Measurements from ENCODE around the gene GNAZ.

Gene GNAZ

GRCh38 chr22:23061471-23062280, 8.6 kb upstream of the GNAZ start:
- DNase-seq, result no peak
- H3K27me3 ChIP-seq (replicated peaks; ENCODE audit: insufficient read depth, low read length), result no peaks in the 10 kb centered on the region
- no peak overlapping the region for H2AFZ ChIP-seq (ENCODE audit: low read length)
- no peak overlapping the region for H3K4me2 ChIP-seq (ENCODE audit: low read depth, low read length)
- H3K9me3 ChIP-seq (replicated peaks; ENCODE audit: insufficient read depth, low read length), result no peaks in the 10 kb centered on the region
- no peaks in the 10 kb centered on the region for H3K36me3 ChIP-seq (replicated peaks; ENCODE audit: insufficient read depth, low read length)
- no peak overlapping the region for H3K4me3 ChIP-seq (ENCODE audit: low read length)
- H4K20me1 ChIP-seq (ENCODE audit: insufficient read depth, low read length), result no peaks in the 10 kb centered on the region
- H3K9me2 ChIP-seq (replicated peaks; ENCODE audit: insufficient read depth, low read length), result no peaks in the 10 kb centered on the region
- no peaks in the 10 kb centered on the region for H3F3A ChIP-seq (ENCODE audit: insufficient read depth, low read length)
- no peak overlapping the region for H3K9ac ChIP-seq (ENCODE audit: low read length)
- TF ChIP-seq CTCF (IDR thresholded peaks at IDR 0.05; ENCODE audit: low read length), result no peak
- TF ChIP-seq EZH2 (optimal IDR thresholded peaks at IDR 0.05; ENCODE audit: low read depth, low read length), result no peak
- no peak for TF ChIP-seq EZH2phosphoT487 (IDR thresholded peaks at IDR 0.05; ENCODE audit: low read length)
- H3K4me1 ChIP-seq (ENCODE audit: low read length), result no peaks in the 10 kb centered on the region
- H3K79me2 ChIP-seq (ENCODE audit: low read length), result no peaks in the 10 kb centered on the region
- H3K27ac ChIP-seq (ENCODE audit: low read length), result no peak overlapping the region

- no peaks in the 10 kb centered on the region for H3K9me2 ChIP-seq (replicated peaks; ENCODE audit: insufficient read depth, low read length)
- H3K36me3 ChIP-seq (replicated peaks; ENCODE audit: insufficient read depth, low read length), result no peaks in the 10 kb centered on the region
- H3F3A ChIP-seq (ENCODE audit: insufficient read depth, low read length), result no peaks in the 10 kb centered on the region
- H3K27me3 ChIP-seq (replicated peaks; ENCODE audit: insufficient read depth, low read length), result no peaks in the 10 kb centered on the region
- no peaks in the 10 kb centered on the region for H3K4me1 ChIP-seq (ENCODE audit: low read length)
- H3K9ac ChIP-seq (ENCODE audit: low read length), result no peak overlapping the region
- H3K9me3 ChIP-seq (replicated peaks; ENCODE audit: insufficient read depth, low read length), result no peaks in the 10 kb centered on the region
- no peak overlapping the region for H2AFZ ChIP-seq (ENCODE audit: low read length)
- no peaks in the 10 kb centered on the region for H4K20me1 ChIP-seq (ENCODE audit: insufficient read depth, low read length)
- TF ChIP-seq CTCF (IDR thresholded peaks at IDR 0.05; ENCODE audit: low read length) (no peak), EZH2 (optimal IDR thresholded peaks at IDR 0.05; ENCODE audit: low read depth, low read length) (no peak), EZH2phosphoT487 (IDR thresholded peaks at IDR 0.05; ENCODE audit: low read length) (no peak)
- H3K79me2 ChIP-seq (ENCODE audit: low read length), result no peaks in the 10 kb centered on the region
- DNase-seq, result no peak
- no peak overlapping the region for H3K27ac ChIP-seq (ENCODE audit: low read length)
- no peak overlapping the region for H3K4me3 ChIP-seq (ENCODE audit: low read length)
- H3K4me2 ChIP-seq (ENCODE audit: low read depth, low read length), result no peak overlapping the region
Observed at GRCh38 chr22:23062616-23063538, 7.4 kb upstream of the GNAZ start.

GRCh38 chr22:23063539-23064380, 6.6 kb upstream of the GNAZ start:
- Histone ChIP-seq H3K9me3 (replicated peaks; ENCODE audit: insufficient read depth, low read length) (no peaks in the 10 kb centered on the region), H3K36me3 (replicated peaks; ENCODE audit: insufficient read depth, low read length) (no peaks in the 10 kb centered on the region), H3F3A (ENCODE audit: insufficient read depth, low read length) (no peaks in the 10 kb centered on the region), H3K4me3 (ENCODE audit: low read length) (no peak overlapping the region), H3K27me3 (replicated peaks; ENCODE audit: insufficient read depth, low read length) (no peaks in the 10 kb centered on the region), H3K4me1 (ENCODE audit: low read length) (no peaks in the 10 kb centered on the region), H3K4me2 (ENCODE audit: low read depth, low read length) (no peak overlapping the region), H4K20me1 (ENCODE audit: insufficient read depth, low read length) (no peaks in the 10 kb centered on the region), H2AFZ (ENCODE audit: low read length) (no peak overlapping the region), H3K27ac (ENCODE audit: low read length) (no peak overlapping the region), H3K79me2 (ENCODE audit: low read length) (no peaks in the 10 kb centered on the region), H3K9ac (ENCODE audit: low read length) (no peak overlapping the region), H3K9me2 (replicated peaks; ENCODE audit: insufficient read depth, low read length) (no peaks in the 10 kb centered on the region)
- DNase-seq, result no peak
- TF ChIP-seq CTCF (IDR thresholded peaks at IDR 0.05; ENCODE audit: low read length) (no peak), EZH2 (optimal IDR thresholded peaks at IDR 0.05; ENCODE audit: low read depth, low read length) (no peak), EZH2phosphoT487 (IDR thresholded peaks at IDR 0.05; ENCODE audit: low read length) (no peak)
